Activated B cell treated with CpG ODN at 0.5 μM for 24 hours (primary cell): ENCODE data around the gene RALGAPA2. TPM values are rescaled to one million over a fixed set of nuclear protein-coding genes. Genes with fewer than 3 reads are reported as not detected.

ENCODE experiments used
- ATAC-seq: fragments of 200-7000 bp; cut with Tn5 transposase; one replicate; pipeline ENCODE4 v1.10.0; 2021; ENCODE audit warnings: low read depth, mild to moderate bottlenecking, moderate library complexity
- CTCF ChIA-PET: fragments of 350-600 bp; sonication (Branson Sonifier 250); formaldehyde crosslinking; loops from one replicate; lab custom pipeline; 2021; ENCODE audit warnings: antibody characterized with exemption; lab: Charles Lee
- POLR2A ChIA-PET: fragments of 350-600 bp; sonication (Branson Sonifier 250); formaldehyde crosslinking; loops from one replicate; lab custom pipeline; 2021; ENCODE audit warnings: antibody characterized with exemption; lab: Charles Lee
- DNase-seq: peaks from one replicate; pipeline ENCODE4 v3.0.0; 2022
- H3K27ac Mint-ChIP-seq: one replicate; pipeline ENCODE4 v1.8.0; 2020; ENCODE audit warnings: mixed read lengths
- H3K27me3 Mint-ChIP-seq: one replicate; pipeline ENCODE4 v1.8.0; 2021; ENCODE audit warnings: mixed read lengths
- H3K36me3 Mint-ChIP-seq: one replicate; pipeline ENCODE4 v1.8.0; 2021; ENCODE audit warnings: low read depth, mixed read lengths
- H3K4me1 Mint-ChIP-seq: one replicate; pipeline ENCODE4 v1.8.0; 2021; ENCODE audit warnings: mixed read lengths
- H3K4me3 Mint-ChIP-seq: one replicate; pipeline ENCODE4 v1.8.0; 2020; ENCODE audit warnings: mild to moderate bottlenecking, mixed read lengths
- H3K9me3 Mint-ChIP-seq: one replicate; pipeline ENCODE4 v1.8.0; 2020; ENCODE audit warnings: mixed read lengths
- CTCF ChIP-seq: fragments of 200-600 bp; IDR thresholded peaks from one replicate; pipeline ENCODE4 v1.8.0; 2022; ENCODE audit warnings: antibody characterized with exemption, mild to moderate bottlenecking
- intact Hi-C: fragments of 100-400 bp; cut with micrococcal nuclease; formaldehyde crosslinking; loops from one replicate; pipeline ENCODE4 v1.15.1; 2024
- total RNA-seq: library from RNA; stranded (reverse); gene quantifications from 2 replicates; pipeline ENCODE4 v1.2.3, GENCODE V29; 2022

Gene RALGAPA2
- total RNA-seq, 1 donor from 2014 or later, result 19.2 TPM

GRCh38 chr20:20536240-20536933 is 176.1 kb downstream of the RALGAPA2 start:
- H3K4me3 Mint-ChIP-seq, result no peak overlapping the region
- intact Hi-C loops, result no loop called here
- DNase-seq, result no peak
- ChIA-PET CTCF (no interaction called here), POLR2A (no interaction called here)
- H3K4me1 Mint-ChIP-seq, result no peaks in the 10 kb centered on the region
- no peaks in the 10 kb centered on the region for H3K27me3 Mint-ChIP-seq
- H3K27ac Mint-ChIP-seq, result no peak overlapping the region
- H3K36me3 Mint-ChIP-seq, result peaks cover 28% of the 10 kb centered on the region
- no peak for ATAC-seq
- no peak for TF ChIP-seq CTCF
- H3K9me3 Mint-ChIP-seq, result no peaks in the 10 kb centered on the region

GRCh38 chr20:20535051-20535450 is 177.4 kb downstream of the RALGAPA2 start:
- no peak overlapping the region for H3K4me3 Mint-ChIP-seq
- H3K27ac Mint-ChIP-seq, result no peak overlapping the region
- ATAC-seq (no peak), DNase-seq (no peak)
- H3K4me1 Mint-ChIP-seq, result no peaks in the 10 kb centered on the region
- H3K36me3 Mint-ChIP-seq, result peaks cover 38% of the 10 kb centered on the region
- no peak for TF ChIP-seq CTCF
- ChIA-PET POLR2A (no interaction called here), CTCF (no interaction called here)
- H3K27me3 Mint-ChIP-seq, result no peaks in the 10 kb centered on the region
- intact Hi-C loops, result no loop called here
- no peaks in the 10 kb centered on the region for H3K9me3 Mint-ChIP-seq

GRCh38 chr20:20531283-20531682 is 181.2 kb downstream of the RALGAPA2 start:
- intact Hi-C loops, result no loop called here
- Mint-ChIP-seq H3K4me3 (no peak overlapping the region), H3K27me3 (no peaks in the 10 kb centered on the region), H3K27ac (no peak overlapping the region), H3K4me1 (no peaks in the 10 kb centered on the region), H3K36me3 (peaks cover 45% of the 10 kb centered on the region), H3K9me3 (no peaks in the 10 kb centered on the region)
- no peak for TF ChIP-seq CTCF
- no peak for DNase-seq
- ATAC-seq, result no peak
- CTCF ChIA-PET, result no interaction called here
- POLR2A ChIA-PET, result no interaction called here

- H3K9me3 Mint-ChIP-seq, result no peaks in the 10 kb centered on the region
- ATAC-seq (no peak), DNase-seq (no peak)
- H3K27ac Mint-ChIP-seq, result no peak overlapping the region
- no peak for TF ChIP-seq CTCF
- H3K4me3 Mint-ChIP-seq, result no peak overlapping the region
- H3K4me1 Mint-ChIP-seq, result no peaks in the 10 kb centered on the region
- CTCF ChIA-PET, result no interaction called here
- POLR2A ChIA-PET, result no interaction called here
- intact Hi-C loops, result no loop called here
- no peaks in the 10 kb centered on the region for H3K27me3 Mint-ChIP-seq
- H3K36me3 Mint-ChIP-seq, result peaks cover 43% of the 10 kb centered on the region
These were observed 181.9 kb downstream of the RALGAPA2 start for GRCh38 chr20:20530428-20531151.

GRCh38 chr20:20529597-20529996 is 182.8 kb downstream of the RALGAPA2 start:
- CTCF ChIA-PET, result no interaction called here
- H3K36me3 Mint-ChIP-seq, result peaks cover 38% of the 10 kb centered on the region

More at GRCh38 chr20:20529597-20529996, 182.8 kb downstream of the RALGAPA2 start:
- ATAC-seq, result no peak
- no peaks in the 10 kb centered on the region for H3K9me3 Mint-ChIP-seq
- intact Hi-C loops, result no loop called here
- H3K4me3 Mint-ChIP-seq, result no peak overlapping the region
- TF ChIP-seq CTCF, result no peak
- no peaks in the 10 kb centered on the region for H3K27me3 Mint-ChIP-seq
- no peak overlapping the region for H3K27ac Mint-ChIP-seq
- POLR2A ChIA-PET, result no interaction called here
- DNase-seq, result no peak
- no peaks in the 10 kb centered on the region for H3K4me1 Mint-ChIP-seq
